SK-N-MC (cell line): ENCODE measurements around the gene ERG.

Source experiments
- EZH2 ChIP-seq: fragments of 200-600 bp; sonication (generic); IDR thresholded peaks from one replicate; pipeline ENCODE4 v1.6.1; 2017; ENCODE audit warnings: antibody characterized with exemption
- FOXP2 ChIP-seq: optimal IDR thresholded peaks from 2 replicates; pipeline ENCODE3; 2011; ENCODE audit warnings: mild to moderate bottlenecking, moderate library complexity; ENCODE audit not compliant: insufficient read depth; ENCODE audit errors: extremely low read length, control extremely low read depth
- POLR2AphosphoS5 ChIP-seq: IDR thresholded peaks from 2 replicates; pipeline ENCODE4 v1.6.1; 2012; ENCODE audit warnings: mild to moderate bottlenecking, low read depth, low read length, borderline replicate concordance

GRCh38 chr21:38494703-38495102 is 3.6 kb downstream of the ERG start:
- TF ChIP-seq EZH2, result no peak
- no peak for TF ChIP-seq FOXP2
- TF ChIP-seq POLR2AphosphoS5, result no peak
